T follicular helper cell (primary cell): ENCODE measurements around the gene SYT7.

Experiments
- DNase-seq: peaks from one replicate; pipeline ENCODE4 v3.0.0-alpha.2; 2020; ENCODE audit warnings: low read depth

The SYT7 gene

DNA sequence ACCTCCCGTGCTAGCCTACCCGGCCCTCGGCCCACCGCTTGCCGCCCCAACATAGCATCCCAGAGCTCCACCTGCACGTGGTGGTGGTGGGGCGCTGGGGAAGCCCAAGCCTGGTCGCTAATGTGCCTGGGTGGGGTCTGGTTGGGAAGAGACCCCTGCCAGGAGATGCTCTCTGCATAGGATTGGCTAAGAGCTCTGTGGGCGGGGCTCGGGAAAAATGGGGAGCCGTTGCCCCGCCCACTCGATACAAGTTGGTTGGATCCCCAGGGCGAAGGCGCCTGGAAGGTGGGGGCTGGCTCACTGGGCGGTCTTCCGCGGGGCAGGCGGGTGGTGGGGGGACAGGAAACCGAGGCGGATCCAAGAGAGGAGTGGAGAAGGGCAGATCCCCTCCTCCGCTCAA, 64.7 kb downstream of the SYT7 start:
- DNase-seq, result no peak

- no peak for DNase-seq
Observed at GRCh38 chr11:61515686-61516085, 65.2 kb downstream of the SYT7 start.

DNA sequence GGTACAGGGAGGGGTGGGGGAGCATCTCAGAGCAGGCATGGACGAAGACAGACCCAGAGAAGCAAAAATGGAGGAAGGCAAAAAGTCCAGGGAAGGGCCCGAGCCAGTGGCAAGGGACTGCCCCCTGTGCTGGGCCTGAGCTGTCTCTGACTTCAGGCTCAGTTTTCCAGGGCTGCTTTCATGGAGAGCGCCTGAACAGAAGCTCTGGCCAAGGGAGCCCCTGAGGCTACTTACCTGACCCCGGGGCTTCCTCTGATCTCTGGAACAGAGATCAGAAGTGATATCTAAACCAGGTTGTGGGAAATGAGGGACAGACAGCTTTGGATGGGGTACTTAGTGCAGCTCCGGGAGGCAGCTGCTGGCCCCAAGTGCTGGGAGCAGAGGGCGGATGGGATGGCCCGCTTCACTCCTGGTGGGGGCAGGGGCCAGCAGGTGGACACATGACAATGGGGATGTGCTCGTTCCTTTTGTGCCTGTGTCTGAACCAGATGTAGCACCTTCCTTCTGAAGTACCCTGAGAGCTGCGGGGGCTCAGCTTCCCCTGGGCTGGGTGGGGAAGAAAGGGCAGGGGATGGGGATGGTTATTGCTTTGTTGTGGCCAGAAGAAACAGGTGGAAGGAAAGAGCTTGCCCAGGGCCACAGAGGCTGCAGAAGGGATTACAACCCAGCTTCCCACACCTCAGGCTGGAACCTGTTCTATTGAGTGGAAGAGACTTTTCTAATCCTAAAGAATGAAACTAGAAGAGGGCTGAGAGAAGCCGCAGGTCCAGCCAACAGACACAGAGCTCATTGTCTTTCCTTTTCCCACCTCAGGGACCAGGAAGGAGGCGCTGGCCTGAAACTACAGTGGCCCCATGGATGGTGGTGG, 66.6 kb downstream of the SYT7 start:
- no peak for DNase-seq

- DNase-seq, result no peak
Observed at GRCh38 chr11:61513143-61513765, 67.6 kb downstream of the SYT7 start.

GRCh38 chr11:61512435-61512834, 68.4 kb downstream of the SYT7 start:
- no peak for DNase-seq

- no peak for DNase-seq
Observed at GRCh38 chr11:61511383-61511782, 69.5 kb downstream of the SYT7 start.

DNA sequence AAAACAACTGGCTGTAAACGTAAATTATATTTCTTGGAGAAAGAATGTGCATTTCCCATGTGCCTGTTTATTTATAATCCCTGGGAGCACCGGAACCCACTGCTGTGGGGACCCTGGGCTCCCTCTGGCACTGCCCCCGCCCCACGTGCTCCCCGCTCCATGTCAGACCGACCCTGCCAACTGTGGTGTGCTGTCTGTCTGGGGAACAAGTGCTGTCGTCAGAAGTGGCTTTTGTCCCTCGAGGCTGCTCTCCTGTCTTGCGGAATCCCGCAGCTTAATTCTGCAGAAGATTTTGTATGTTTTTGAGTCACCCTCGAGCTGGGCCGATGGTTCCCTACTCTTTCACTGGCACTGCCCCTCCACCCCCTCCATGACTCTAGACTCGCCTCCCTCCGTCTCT, 69.9 kb downstream of the SYT7 start:
- no peak for DNase-seq

GRCh38 chr11:61510166-61510919, 70.5 kb downstream of the SYT7 start:
- DNase-seq, result no peak

DNA sequence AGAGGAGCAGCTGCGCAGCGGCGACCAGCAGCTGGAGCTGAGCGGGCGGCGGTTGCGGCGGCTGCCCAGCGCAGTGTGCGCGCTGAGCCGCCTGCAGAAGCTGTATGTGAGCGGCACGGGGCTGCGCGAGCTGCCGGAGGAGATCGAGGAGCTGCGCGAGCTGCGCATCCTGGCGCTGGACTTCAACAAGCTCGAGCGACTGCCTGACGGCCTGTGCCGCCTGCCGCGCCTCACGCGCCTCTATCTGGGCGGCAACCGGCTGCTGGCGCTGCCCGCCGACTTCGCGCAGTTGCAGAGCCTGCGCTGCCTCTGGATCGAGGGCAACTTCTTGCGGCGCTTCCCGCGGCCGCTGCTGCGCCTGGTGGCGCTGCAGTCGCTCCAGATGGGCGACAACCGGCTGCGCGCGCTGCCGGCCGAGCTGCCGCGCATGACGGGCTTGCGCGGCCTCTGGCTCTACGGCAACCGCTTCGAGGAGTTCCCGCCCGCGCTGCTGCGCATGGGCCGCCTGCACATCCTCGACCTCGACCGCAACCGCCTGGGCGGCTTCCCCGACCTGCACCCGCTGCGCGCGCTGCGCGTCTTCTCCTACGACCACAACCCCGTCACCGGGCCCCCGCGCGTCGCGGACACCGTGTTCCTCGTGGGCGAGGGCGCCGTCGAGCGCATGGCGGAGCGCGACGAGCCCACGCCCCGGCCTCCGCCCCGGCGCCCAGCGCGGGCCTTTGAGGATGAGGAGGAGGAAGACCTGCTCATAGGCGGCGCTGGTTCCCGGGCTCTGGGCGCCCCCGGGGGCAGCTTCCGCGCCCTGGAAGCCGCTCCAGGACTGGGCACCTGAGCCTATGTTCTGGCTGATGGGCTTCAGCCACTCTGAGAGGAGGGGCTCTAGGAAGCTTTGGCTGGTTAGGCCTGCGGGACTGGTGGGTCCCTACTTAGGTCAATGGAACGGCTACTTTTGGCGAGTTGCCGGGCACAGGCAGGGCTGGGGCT, 71.5 kb downstream of the SYT7 start:
- DNase-seq, result peak; percentile 25

GRCh38 chr11:61507962-61508861, 72.7 kb downstream of the SYT7 start, which contains the start of gene LRRC10B:
Gene LRRC10B (plus strand): TSS chr11:61508749. CDS start chr11:61508999, 250 bp downstream.
- no peak for DNase-seq

DNA sequence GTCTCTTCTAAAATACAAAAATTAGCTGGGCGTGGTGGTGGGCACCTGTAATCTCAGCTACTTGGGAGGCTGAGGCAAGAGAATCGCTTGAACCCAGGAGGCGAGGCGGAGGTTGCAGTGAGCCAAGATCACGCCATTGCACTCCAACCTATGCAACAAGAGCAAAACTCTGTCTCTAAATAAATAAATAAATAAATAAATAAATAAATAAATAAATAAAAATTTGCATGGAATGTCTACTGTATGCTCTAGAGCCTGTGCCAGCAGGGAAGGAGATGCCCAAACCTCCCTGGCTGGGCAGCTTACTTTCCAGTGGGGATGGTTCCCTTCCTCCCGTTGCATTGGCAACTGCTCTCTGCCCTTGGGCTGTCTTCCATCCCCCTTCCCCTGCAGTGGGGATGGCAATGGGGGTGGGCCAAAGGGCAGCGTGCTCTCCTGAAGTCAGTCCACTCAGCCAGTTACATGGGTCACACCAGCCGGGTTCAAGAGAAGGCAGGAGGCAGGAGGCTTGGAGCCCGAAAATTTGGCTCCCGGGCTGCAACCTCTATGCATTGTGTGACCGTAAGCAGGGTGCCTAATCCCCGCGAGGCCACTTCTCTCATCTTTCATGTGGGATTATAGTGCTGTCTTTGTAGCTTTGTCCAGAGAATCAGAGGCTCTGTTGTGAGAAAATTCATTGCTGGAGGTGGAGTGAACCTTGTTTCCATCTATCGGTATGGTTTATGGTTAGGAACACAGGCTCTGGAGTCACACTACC, 73.7 kb downstream of the SYT7 start:
- DNase-seq, result no peak

DNA sequence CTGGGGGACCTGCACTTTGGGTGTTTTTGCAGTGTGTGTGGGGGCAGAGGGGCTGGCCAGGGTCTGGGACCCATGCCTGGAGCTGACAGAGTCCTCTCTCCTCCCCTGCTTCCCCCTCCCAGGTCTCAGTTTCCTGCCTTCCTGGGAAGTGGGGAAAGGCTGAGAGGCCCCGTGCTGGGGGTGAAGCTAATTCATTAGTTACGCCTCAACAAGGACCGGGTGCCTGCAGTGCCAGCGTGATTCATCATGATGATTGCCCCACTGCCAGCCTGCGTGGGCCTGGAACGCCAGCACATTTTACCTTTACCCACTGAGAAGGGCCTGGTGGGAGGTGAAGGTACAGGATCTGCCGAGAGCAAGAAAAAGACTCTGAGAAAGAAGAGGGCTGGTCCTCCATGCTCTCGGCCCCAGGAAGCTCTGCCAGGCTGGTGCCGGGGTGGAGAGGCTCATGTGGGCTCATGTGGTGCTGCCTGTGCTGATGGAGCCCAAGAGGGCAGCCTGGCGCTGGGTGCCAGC, 75.2 kb downstream of the SYT7 start:
- no peak for DNase-seq

DNA sequence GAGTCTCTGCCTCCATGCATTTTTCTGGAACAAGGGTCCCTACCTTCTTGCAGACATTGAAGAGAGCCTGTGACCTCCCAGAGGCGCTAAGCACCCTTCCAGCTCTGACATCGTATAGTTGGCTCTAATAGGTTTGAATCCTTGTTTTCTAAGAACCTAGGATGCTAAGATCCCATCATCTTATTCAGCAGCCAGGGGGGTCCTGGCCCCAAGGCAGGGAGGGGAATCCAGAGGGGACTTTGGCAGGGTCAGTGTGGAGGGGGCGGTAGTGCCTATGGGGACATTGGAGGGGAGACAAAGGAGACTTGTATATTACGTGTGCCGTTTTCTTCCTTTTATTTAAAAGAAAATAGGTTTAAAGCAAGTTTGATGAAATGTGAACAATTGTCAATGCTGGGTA, 75.8 kb downstream of the SYT7 start:
- DNase-seq, result no peak

DNA sequence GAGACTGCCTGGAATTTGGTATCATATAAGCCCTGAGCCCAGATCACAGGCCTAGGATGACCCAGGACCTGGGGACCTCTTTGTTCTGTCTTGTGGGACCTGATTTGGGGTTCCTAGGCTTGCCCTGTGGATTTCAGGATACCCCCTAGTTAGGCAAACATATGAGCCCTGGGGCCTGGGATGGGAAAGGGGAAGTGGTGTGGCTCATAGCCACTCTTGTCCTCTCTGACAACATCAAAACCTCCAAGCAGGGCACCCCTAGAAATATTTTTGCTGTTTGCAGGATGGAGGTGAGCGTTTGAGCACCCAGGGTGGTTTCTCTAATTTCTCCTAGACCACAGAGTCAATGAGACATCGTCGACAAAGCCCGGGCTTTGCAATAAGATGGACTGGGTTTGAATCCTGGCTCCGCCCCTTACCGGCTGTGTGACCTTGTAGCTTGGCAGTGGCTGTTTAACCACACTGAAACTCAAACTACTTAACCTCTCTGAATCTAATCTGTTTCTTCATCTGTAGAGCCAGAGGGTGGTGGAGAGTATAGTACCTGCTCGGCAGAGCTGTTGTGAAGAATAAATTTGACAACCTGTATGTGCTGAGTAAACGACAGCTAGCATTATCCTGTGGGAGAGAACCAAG, 77.6 kb downstream of the SYT7 start:
- DNase-seq, result no peak

DNA sequence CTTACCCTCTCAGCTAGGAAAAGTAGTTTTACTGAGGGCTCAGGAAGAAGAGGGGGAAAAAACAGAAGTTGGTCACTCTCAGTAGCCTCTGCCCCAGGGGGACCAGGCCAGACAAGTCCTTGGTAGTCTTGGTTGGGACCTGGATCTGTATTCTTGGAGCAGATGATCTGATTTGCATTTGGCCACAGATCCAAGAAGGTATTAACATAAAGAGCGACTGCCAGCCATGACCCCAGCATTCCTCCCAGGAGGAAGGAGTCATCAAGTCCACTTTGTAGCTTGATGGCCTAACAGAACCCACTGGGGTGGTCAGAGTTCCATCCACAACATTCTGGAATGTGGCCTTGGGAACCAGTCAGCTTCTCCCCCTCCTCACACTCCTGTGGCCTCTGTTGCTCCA, 78.4 kb downstream of the SYT7 start:
- no peak for DNase-seq

GRCh38 chr11:61499816-61500491, 80.9 kb downstream of the SYT7 start:
- DNase-seq, result no peak

DNA sequence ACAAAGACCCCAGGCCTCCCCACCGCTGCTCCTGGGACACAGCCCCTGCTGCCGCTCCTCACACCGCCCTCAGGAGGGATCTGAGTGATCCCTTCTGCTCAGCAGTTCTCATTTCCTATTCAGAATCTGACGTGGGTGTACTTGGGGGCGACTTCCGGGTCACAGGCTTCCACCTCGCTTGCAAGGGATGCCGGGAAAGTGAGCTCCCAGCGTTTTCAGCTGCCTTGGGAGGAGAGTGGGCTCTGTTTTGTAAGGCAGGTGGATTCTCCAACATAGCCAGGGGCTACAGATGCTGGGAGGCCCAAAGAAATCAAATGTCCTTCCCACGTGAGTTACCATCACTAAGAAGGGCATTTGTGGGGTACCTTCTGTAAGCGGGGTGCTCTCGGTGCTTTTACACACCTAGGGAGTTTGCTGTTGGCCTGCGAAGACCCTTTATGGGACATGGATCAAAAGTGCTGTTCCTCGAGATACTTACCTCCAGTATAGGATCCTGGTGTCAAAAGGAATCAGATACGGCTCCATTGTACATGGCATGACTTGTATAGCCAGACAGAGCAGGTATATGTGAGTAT, 82.0 kb downstream of the SYT7 start:
- DNase-seq, result no peak

- no peak for DNase-seq
Observed at GRCh38 chr11:61497876-61498275, 83.0 kb downstream of the SYT7 start.
